A549 (cell line): ENCODE data around the gene PLTP.

Experiments used
- CHD2 ChIP-seq: fragments of 150-350 bp; IDR thresholded peaks from 2 replicates; pipeline ENCODE4 v1.6.1; 2014; ENCODE audit warnings: low read length; ENCODE audit not compliant: partially characterized antibody
- EHMT2 ChIP-seq: fragments of 200-600 bp; sonication (generic); IDR thresholded peaks from 2 replicates; pipeline ENCODE4 v1.6.1; 2016; ENCODE audit warnings: antibody characterized with exemption, low read depth, mild to moderate bottlenecking, moderate library complexity
- EP300 ChIP-seq, 2 experiments: fragments of >200 bp; sonication (Bioruptor Twin); formaldehyde crosslinking; IDR thresholded peaks; 2 replicates in 1 of 2; 3 replicates in 1 of 2; pipeline ENCODE4 v1.6.1; 2016 to 2017
- POLR2A ChIP-seq: IDR thresholded peaks from 2 replicates; pipeline ENCODE4 v1.6.1; 2012; ENCODE audit warnings: mild to moderate bottlenecking, low read length
- RCOR1 ChIP-seq: fragments of 150-350 bp; IDR thresholded peaks from 2 replicates; pipeline ENCODE4 v1.6.1; 2014; ENCODE audit warnings: antibody characterized with exemption, low read length, low read depth
- SMC3 ChIP-seq: fragments of >200 bp; sonication (Bioruptor Twin); formaldehyde crosslinking; IDR thresholded peaks from 3 replicates; pipeline ENCODE4 v1.6.1; 2018; ENCODE audit warnings: inconsistent platforms
- TF ChIP-seq, protein P1 (sequence below): fragments of >200 bp; sonication (Bioruptor Twin); formaldehyde crosslinking; IDR thresholded peaks from 3 replicates; pipeline ENCODE4 v1.5.1; 2016
- TF ChIP-seq, protein P2 (sequence below): IDR thresholded peaks from 2 replicates; pipeline ENCODE4 v1.6.1; 2012; ENCODE audit warnings: low read depth, borderline replicate concordance

DNA sequence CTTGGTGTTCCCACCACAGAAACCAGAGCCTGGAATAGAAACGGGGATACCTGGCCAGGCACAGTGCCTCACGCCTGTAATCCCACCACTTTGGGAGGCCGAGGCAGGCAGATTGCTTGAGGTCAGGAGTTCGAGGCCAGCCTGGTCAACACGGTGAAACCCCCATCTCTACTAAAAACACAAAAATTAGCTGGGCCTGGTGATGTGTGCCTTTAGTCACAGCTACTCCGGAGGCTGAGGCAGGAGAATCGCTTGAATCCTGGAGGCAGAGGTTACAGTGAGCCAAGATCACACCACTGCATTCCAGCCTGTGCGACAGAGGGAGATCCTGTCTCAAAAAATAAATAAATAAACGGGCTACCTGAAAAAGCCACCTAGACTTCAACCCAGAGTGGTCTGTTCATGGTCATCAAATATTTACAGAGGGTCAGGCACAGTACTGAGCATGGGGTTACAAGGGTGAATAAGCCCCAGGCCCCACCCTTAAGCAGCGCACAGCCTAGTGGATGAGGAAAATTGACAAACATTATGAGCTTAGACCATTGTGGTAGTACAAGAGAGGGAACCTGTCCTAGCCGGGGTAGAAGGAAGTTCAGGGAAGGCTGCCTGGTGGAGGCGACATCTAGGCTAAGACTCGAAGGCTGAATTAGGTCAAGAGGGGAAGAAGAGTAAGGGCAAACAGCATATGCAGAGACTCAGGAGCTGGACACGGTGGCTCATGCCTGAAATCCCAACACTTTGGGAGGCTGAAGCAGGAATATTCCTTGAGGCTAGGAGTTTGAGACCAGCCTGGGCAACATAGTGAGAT lies 15.3 kb upstream of the PLTP start:
- TF ChIP-seq, protein P1, sequence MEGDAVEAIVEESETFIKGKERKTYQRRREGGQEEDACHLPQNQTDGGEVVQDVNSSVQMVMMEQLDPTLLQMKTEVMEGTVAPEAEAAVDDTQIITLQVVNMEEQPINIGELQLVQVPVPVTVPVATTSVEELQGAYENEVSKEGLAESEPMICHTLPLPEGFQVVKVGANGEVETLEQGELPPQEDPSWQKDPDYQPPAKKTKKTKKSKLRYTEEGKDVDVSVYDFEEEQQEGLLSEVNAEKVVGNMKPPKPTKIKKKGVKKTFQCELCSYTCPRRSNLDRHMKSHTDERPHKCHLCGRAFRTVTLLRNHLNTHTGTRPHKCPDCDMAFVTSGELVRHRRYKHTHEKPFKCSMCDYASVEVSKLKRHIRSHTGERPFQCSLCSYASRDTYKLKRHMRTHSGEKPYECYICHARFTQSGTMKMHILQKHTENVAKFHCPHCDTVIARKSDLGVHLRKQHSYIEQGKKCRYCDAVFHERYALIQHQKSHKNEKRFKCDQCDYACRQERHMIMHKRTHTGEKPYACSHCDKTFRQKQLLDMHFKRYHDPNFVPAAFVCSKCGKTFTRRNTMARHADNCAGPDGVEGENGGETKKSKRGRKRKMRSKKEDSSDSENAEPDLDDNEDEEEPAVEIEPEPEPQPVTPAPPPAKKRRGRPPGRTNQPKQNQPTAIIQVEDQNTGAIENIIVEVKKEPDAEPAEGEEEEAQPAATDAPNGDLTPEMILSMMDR = no peak
- TF ChIP-seq POLR2A (no peak), CHD2 (no peak), SMC3 (no peak), EP300 (IDR thresholded peaks at IDR 0.05) (no peak), EHMT2 (no peak), RCOR1 (no peak)
- TF ChIP-seq, protein P2, sequence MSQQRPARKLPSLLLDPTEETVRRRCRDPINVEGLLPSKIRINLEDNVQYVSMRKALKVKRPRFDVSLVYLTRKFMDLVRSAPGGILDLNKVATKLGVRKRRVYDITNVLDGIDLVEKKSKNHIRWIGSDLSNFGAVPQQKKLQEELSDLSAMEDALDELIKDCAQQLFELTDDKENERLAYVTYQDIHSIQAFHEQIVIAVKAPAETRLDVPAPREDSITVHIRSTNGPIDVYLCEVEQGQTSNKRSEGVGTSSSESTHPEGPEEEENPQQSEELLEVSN = no peak
